HepG2 (cell line): ENCODE measurements around the gene C15orf62. TPM values are rescaled to one million over a fixed set of nuclear protein-coding genes. Genes with fewer than 3 reads are reported as not detected.
A peak's percentile ranks its signal among the peaks of the same experiment; 100 is the strongest.

Experiments
- ATAC-seq: fragments of 200-7000 bp; cut with Tn5 transposase; 3 replicates; pipeline ENCODE4 v1.9.1; 2020; ENCODE audit warnings: mild to moderate bottlenecking, moderate library complexity
- BruUV-seq: library from RNA; stranded (reverse); fragments of 400-500 nt; replicated peaks from 2 replicates; lab custom pipeline; 2021; lab: Mats Ljungman, UMichigan
- CTCF ChIA-PET: fragments of 300-600 bp; formaldehyde crosslinking; extraction: SDS; loops from one replicate; lab custom pipeline; 2021; ENCODE audit warnings: low total read pairs, inconsistent platforms, low intra/inter-chr PET ratio; lab: Yijun Ruan, JAX
- POLR2A ChIA-PET: fragments of 350-600 bp; sonication (Branson Sonifier 250); formaldehyde crosslinking; loops from one replicate; lab custom pipeline; 2020; ENCODE audit warnings: antibody characterized with exemption, inconsistent platforms; lab: Yijun Ruan, JAX
- DNase-seq: peaks from one replicate; pipeline ENCODE4 v3.0.0-alpha.2; 2015; ENCODE audit warnings: low spot score
- FAIRE-seq: peaks from 3 replicates; lab custom pipeline; 2011; peaks lifted over from hg19 to GRCh38; lab: Jason Lieb, UNC
- H2AFZ ChIP-seq: one replicate; pipeline ENCODE4 v1.6.1; 2011; ENCODE audit warnings: low read length, inconsistent platforms
- H3K27ac ChIP-seq: fragments of 300-600 bp; 3 replicates; pipeline ENCODE4 v1.8.0; 2011; ENCODE audit warnings: mixed run types, mild to moderate bottlenecking, mixed read lengths, low read length, inconsistent platforms; ENCODE audit not compliant: insufficient read depth; ENCODE audit errors: extremely low read length
- H3K27me3 ChIP-seq, 2 experiments: fragments of 200-600 bp in 1 of 2; 2 replicates in 1 of 2; 3 replicates in 1 of 2; pipeline versions ENCODE4 v1.6.0 to v1.8.0; 2011; ENCODE audit warnings: low read length in 2 of 2, mild to moderate bottlenecking in 2 of 2, moderate library complexity in 2 of 2, inconsistent platforms in 1 of 2; ENCODE audit not compliant: insufficient read depth in 2 of 2, control insufficient read depth in 1 of 2
- H3K36me3 ChIP-seq, 2 experiments: fragments of 200-600 bp in 1 of 2; replicated peaks in 1 of 2; 2 replicates in 1 of 2; 3 replicates in 1 of 2; pipeline versions ENCODE4 v1.5.1 to v1.8.0; 2011; ENCODE audit warnings: low read length in 2 of 2, inconsistent platforms in 1 of 2; ENCODE audit not compliant: insufficient read depth in 2 of 2, control insufficient read depth in 1 of 2
- H3K4me1 ChIP-seq: 2 replicates; pipeline ENCODE4 v1.5.1; 2012; ENCODE audit warnings: low read length, inconsistent platforms; ENCODE audit not compliant: insufficient read depth
- H3K4me2 ChIP-seq: 2 replicates; pipeline ENCODE4 v1.6.0; 2011; ENCODE audit warnings: low read depth, low read length, inconsistent platforms
- H3K4me3 ChIP-seq, 3 experiments: fragments of 200-600 bp in 1 of 3; sonication (generic), shearing (Covaris generic) in 1 of 3; replicated peaks in 1 of 3; 2 replicates each; pipeline ENCODE4 v1.5.1; 2011 to 2016; ENCODE audit warnings: low read length in 3 of 3, inconsistent platforms in 2 of 3, low read depth in 2 of 3, mild to moderate bottlenecking in 2 of 3, control low read depth in 1 of 3, mixed read lengths in 1 of 3; ENCODE audit not compliant: insufficient read depth in 1 of 3
- H3K79me2 ChIP-seq: one replicate; pipeline ENCODE4 v1.6.1; 2011; ENCODE audit warnings: low read length, inconsistent platforms; ENCODE audit not compliant: insufficient read depth
- H3K9ac ChIP-seq: 2 replicates; pipeline ENCODE4 v1.6.0; 2011; ENCODE audit warnings: mild to moderate bottlenecking, low read depth, low read length, inconsistent platforms; ENCODE audit not compliant: insufficient read depth
- H3K9me3 ChIP-seq: 2 replicates; pipeline ENCODE4 v1.5.1; 2012; ENCODE audit warnings: mild to moderate bottlenecking, low read length
- H4K20me1 ChIP-seq: 2 replicates; pipeline ENCODE4 v1.6.0; 2011; ENCODE audit warnings: inconsistent platforms, mild to moderate bottlenecking, low read length, moderate library complexity; ENCODE audit not compliant: insufficient read depth
- AGO1 ChIP-seq: fragments of 200-400 bp; formaldehyde crosslinking; IDR thresholded peaks from 2 replicates; pipeline ENCODE4 v1.6.1; 2017; ENCODE audit warnings: mild to moderate bottlenecking, low read depth, low read length, moderate library complexity; ENCODE audit not compliant: poor library complexity, severe bottlenecking
- KDM4B ChIP-seq: sonication (generic); formaldehyde crosslinking; IDR thresholded peaks from 2 replicates; pipeline ENCODE4 v1.4.0; 2020; ENCODE audit warnings: missing genetic modification reagents
- KLF9 ChIP-seq: IDR thresholded peaks from 2 replicates; pipeline ENCODE4 v1.6.1; 2016; ENCODE audit warnings: low read depth
- NFE2L2 ChIP-seq: fragments of 150-350 bp; IDR thresholded peaks from 2 replicates; pipeline ENCODE4 v1.6.1; 2014; ENCODE audit warnings: low read length
- RFX3 ChIP-seq: IDR thresholded peaks from 2 replicates; pipeline ENCODE4 v1.6.1; 2016; ENCODE audit warnings: missing biosample characterization, missing genetic modification reagents
- SRSF9 ChIP-seq: fragments of 200-400 bp; formaldehyde crosslinking; IDR thresholded peaks from 2 replicates; pipeline ENCODE4 v1.6.1; 2018; ENCODE audit warnings: borderline replicate concordance, mild to moderate bottlenecking, low read depth, low read length; ENCODE audit not compliant: insufficient read depth, poor library complexity, severe bottlenecking
- ZFX ChIP-seq: sonication (generic); formaldehyde crosslinking; IDR thresholded peaks from 2 replicates; pipeline ENCODE4 v1.4.0; 2020; ENCODE audit warnings: mild to moderate bottlenecking, low read depth, missing genetic modification reagents, moderate library complexity
- ZFYVE20 ChIP-seq: sonication (generic); formaldehyde crosslinking; IDR thresholded peaks from 2 replicates; pipeline ENCODE4 v1.8.0; 2023; ENCODE audit warnings: low read depth, mild to moderate bottlenecking, moderate library complexity, missing genetic modification reagents, borderline replicate concordance
- ZMAT3 ChIP-seq: sonication (generic); formaldehyde crosslinking; conservative IDR thresholded peaks from 2 replicates; pipeline ENCODE4 v1.7.0; 2021; ENCODE audit warnings: missing genetic modification reagents
- ZMYM2 ChIP-seq: sonication (generic); formaldehyde crosslinking; IDR thresholded peaks from 2 replicates; pipeline ENCODE4 v1.8.0; 2022; ENCODE audit warnings: mild to moderate bottlenecking, missing genetic modification reagents
- ZNF12 ChIP-seq: sonication (generic); formaldehyde crosslinking; IDR thresholded peaks from 2 replicates; pipeline ENCODE4 v1.5.0; 2020; ENCODE audit warnings: missing genetic modification reagents
- ZNF205 ChIP-seq: IDR thresholded peaks from 2 replicates; pipeline ENCODE4 v1.6.1; 2018; ENCODE audit warnings: missing biosample characterization, missing genetic modification reagents
- ZNF337 ChIP-seq: sonication (generic); formaldehyde crosslinking; IDR thresholded peaks from 2 replicates; pipeline ENCODE4 v1.5.1; 2020; ENCODE audit warnings: missing genetic modification reagents, low read depth, mild to moderate bottlenecking, borderline replicate concordance
- ZNF7 ChIP-seq: IDR thresholded peaks from 2 replicates; pipeline ENCODE4 v1.6.1; 2016; ENCODE audit warnings: missing biosample characterization, missing genetic modification reagents
- ZNF768 ChIP-seq: sonication (generic); formaldehyde crosslinking; IDR thresholded peaks from 2 replicates; pipeline ENCODE4 v1.4.0; 2020; ENCODE audit warnings: missing genetic modification reagents
- ZNF770 ChIP-seq: sonication (generic); formaldehyde crosslinking; IDR thresholded peaks from 2 replicates; pipeline ENCODE4 v1.5.0; 2020; ENCODE audit warnings: mild to moderate bottlenecking, missing genetic modification reagents
- WGBS: methylation state at CpG from one replicate; pipeline ENCODE4 v1.1.6; 2017; ENCODE audit warnings: low lambda C conversion rate; 5-methylcytosine and 5-hydroxymethylcytosine counted together
- in situ Hi-C: cut with HindIII; loops from 2 replicates; pipeline ENCODE4 v1.10.0; 2017; ENCODE audit warnings: low pct_unique_long_range_greater_than_20kb; ENCODE audit not compliant: extremely low pct_ligation_motif_present
- intact Hi-C: fragments of 100-400 bp; cut with micrococcal nuclease; formaldehyde crosslinking; loops from one replicate; pipeline ENCODE4 v1.10.0; 2022; ENCODE audit not compliant: unreplicated experiment
- polyA plus RNA-seq, 8 experiments: library from polyadenylated mRNA; depleted of rRNA in 3 of 8; stranded (reverse) in 7 of 8; unstranded in 1 of 8; fragments of >200 nt; fragmentation: Illumina TruSeq in 4 of 8; extraction: Trizol in 4 of 8; gene quantifications; 2 replicates each; pipeline versions ENCODE4 v1.2.1 to v1.2.3, GENCODE V29; 2011 to 2016; ENCODE audit warnings: low read depth in 4 of 8, missing spikeins in 1 of 8, mixed read lengths in 1 of 8; ENCODE audit not compliant: insufficient read depth in 1 of 8
- total RNA-seq, 5 experiments: library from RNA; depleted of rRNA; stranded (reverse); fragments of >200 nt; fragmentation: Illumina TruSeq; extraction: Trizol; gene quantifications; 2 replicates each; pipeline ENCODE4 v1.2.3, GENCODE V29; 2016; ENCODE audit warnings: low read depth in 1 of 5

C15orf62 gene
- total and polyA plus RNA-seq, 2 of the 13 experiments (the other 11 are each of a cell fraction or from before 2014, with no cell fraction given) = 0.51 to 1.1 TPM

GRCh38 chr15:40792394-40792793, 22.6 kb downstream of the C15orf62 start:
- H3K9ac ChIP-seq = 0 out of 2 replicates have a peak overlapping the region, but pooled peaks have one; percentile 8
- in situ Hi-C loops = no loop called here
- ATAC-seq = no peak
- DNase-seq = no peak
- peaks cover 18% of the 10 kb centered on the region for H3K79me2 ChIP-seq
- POLR2A ChIA-PET = interaction anchor here (1.5 to 2.4 kb wide), 2 partner anchors 10 to 65 kb away, joined by 5 to 7 read pairs; no protein-coding TSS in a partner anchor
- intact Hi-C loops = no loop called here
- no peak overlapping the region for H3K4me3 ChIP-seq
- WGBS = 52% methylated on average over 2 of the region's 3 CpGs
- H4K20me1 ChIP-seq = no peaks in the 10 kb centered on the region
- H3K9me3 ChIP-seq = no peaks in the 10 kb centered on the region
- BruUV-seq = no TSS peak
- H3K4me2 ChIP-seq = no peak overlapping the region
- CTCF ChIA-PET = no interaction called here
- FAIRE-seq = no peak
- TF ChIP-seq ZNF770 (CRISPR knock-in tag) (peak; percentile 72), ZMYM2 (CRISPR knock-in tag) (no peak), NFE2L2 (peak; percentile 5; the same call in 1 of the 2 replicates)
- TF ChIP-seq, all 625 proteins: peak for 2
- H2AFZ ChIP-seq = no peak overlapping the region
- peaks cover 0 to 4% of the 10 kb centered on the region in 2 experiments; a peak in 1 of 5 replicates for H3K36me3 ChIP-seq
- no peaks in the 10 kb centered on the region for H3K27me3 ChIP-seq
- peak overlapping the region; percentile 96 for H3K27ac ChIP-seq
- H3K4me1 ChIP-seq = peaks cover 50% of the 10 kb centered on the region

GRCh38 chr15:40793216-40793989, 23.6 kb downstream of the C15orf62 start:
- Histone ChIP-seq H3K4me3 (peak overlapping the region in 2 of 3 experiments; percentile 1 to 14; a peak in 2 of 6 replicates), H3K9me3 (no peaks in the 10 kb centered on the region), H2AFZ (no peak overlapping the region), H3K36me3 (peaks cover 0 to 4% of the 10 kb centered on the region in 2 experiments; a peak in 1 of 5 replicates), H4K20me1 (no peaks in the 10 kb centered on the region), H3K79me2 (peaks cover 18% of the 10 kb centered on the region), H3K9ac (peak overlapping the region; percentile 56), H3K27me3 (no peaks in the 10 kb centered on the region), H3K4me2 (peak overlapping the region; percentile 71), H3K4me1 (peaks cover 50% of the 10 kb centered on the region), H3K27ac (peak overlapping the region; percentile 96)
- no TSS peak for BruUV-seq
- ATAC-seq (peak; percentile 94), DNase-seq (peak; percentile 96), FAIRE-seq (peak; percentile 76)
- in situ Hi-C loops = no loop called here
- ChIA-PET CTCF (no interaction called here), POLR2A (interaction anchor here (0.6 to 2.4 kb wide), 6 partner anchors 8 to 99 kb away, joined by 3 to 8 read pairs (median 4); partner anchors contain the start of genes DNAJC17, GCHFR, RAD51 and ZFYVE19)
- 19% methylated on average over 9 of the region's 9 CpGs for WGBS
- intact Hi-C loops = no loop called here
- TF ChIP-seq RFX3 = no peak
- TF ChIP-seq KLF9 (CRISPR knock-in tag) = no peak
- TF ChIP-seq ZNF12 = 0 out of 2 replicates have a peak, but pooled peaks have one; percentile 14
- no peak for TF ChIP-seq ZMAT3 (CRISPR knock-in tag)
- no peak for TF ChIP-seq ZNF7 (CRISPR knock-in tag)
- no peak for TF ChIP-seq AGO1
- TF ChIP-seq ZNF768 (CRISPR knock-in tag) = no peak
- peak; percentile 100 for TF ChIP-seq ZNF205
- no peak for TF ChIP-seq ZFX
- no peak for TF ChIP-seq KDM4B (CRISPR knock-in tag)
- TF ChIP-seq SRSF9 = no peak
- TF ChIP-seq ZFYVE20 (CRISPR knock-in tag) = no peak
- no peak for TF ChIP-seq ZNF337 (CRISPR knock-in tag)
